Measurements from ENCODE around the gene MXD4.

- TF ChIP-seq CTCF (conservative IDR thresholded peaks at IDR 0.05) (no peak), ZFX (IDR thresholded peaks at IDR 0.05) (no peak)
Measured at GRCh38 chr4:2298532-2298991, 36.7 kb upstream of the MXD4 start.

Measured in C4-2B (cell line).